Measurements from ENCODE around the gene PRSS50. TPM values are rescaled to one million over a fixed set of nuclear protein-coding genes. Genes with fewer than 3 reads are reported as not detected.

Gene PRSS50
- total RNA-seq, 1 donor from 2014 or later, result not detected

DNA sequence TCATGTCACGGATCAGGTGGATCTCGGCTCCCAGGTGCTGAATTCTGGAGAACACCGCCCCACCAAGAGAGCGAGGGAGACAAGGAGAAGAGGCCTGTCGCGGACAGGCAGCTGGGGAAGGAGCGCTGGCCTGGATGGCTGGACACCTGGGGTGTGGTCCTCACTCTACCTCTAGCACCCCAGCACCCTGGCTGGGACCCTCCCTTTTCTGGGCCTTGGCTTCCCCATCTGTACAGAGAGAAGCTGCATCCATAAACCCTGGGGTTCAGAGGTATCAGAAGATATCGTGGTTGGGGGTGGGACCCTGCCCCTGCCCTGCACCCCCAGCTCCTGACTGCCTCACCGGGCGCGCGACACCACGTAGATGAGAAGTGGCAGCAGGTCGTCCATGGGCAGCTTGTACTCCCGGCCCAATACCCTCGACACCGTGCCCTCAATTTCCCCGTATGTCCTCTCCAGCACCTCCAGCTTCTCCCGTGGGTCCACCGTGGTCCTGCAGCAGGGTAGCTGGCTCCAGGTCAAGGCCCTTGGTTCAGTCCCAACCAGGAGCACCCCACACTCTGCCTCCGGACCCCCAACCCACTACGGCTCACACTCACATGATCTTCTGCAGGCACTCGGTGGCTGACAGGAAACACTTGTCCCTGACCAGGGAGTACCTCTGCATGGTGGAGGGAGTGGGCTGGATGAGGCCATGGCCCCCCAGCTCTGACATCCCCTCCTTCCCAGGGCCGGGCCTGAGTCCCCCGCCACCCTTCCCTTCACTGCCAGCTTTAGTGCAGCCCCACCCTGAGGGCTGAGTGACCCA, 45.9 kb downstream of the PRSS50 start:
- intact Hi-C loops (cut with micrococcal nuclease), result no loop called here

DNA sequence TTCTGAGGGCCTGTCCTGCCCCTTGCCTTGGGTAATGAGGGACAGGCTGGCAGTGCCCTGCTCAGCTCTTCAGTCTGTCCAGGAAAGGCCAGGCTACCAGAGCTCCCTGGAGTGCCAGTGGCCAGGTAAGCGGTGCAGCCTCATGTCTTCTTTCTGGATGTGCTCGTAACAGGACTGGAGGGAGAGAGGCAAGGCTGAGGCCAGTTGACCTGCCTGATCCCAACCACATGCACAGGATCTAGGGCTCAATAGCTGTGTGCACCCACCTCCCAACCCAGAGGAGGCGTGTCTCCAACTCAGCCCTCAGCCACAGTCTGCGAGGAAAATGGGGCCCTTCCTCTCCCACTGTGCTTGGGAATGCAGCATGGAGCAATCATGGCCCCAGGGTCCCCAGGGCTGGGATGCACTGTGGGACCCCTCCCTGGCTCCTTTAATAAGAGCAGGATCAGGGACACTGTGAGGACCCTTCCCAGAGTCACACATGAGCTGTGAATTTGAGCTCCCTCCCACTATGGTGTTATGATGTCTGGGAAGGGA, 46.7 kb downstream of the PRSS50 start:
- intact Hi-C loops (cut with micrococcal nuclease), result no loop called here

DNA sequence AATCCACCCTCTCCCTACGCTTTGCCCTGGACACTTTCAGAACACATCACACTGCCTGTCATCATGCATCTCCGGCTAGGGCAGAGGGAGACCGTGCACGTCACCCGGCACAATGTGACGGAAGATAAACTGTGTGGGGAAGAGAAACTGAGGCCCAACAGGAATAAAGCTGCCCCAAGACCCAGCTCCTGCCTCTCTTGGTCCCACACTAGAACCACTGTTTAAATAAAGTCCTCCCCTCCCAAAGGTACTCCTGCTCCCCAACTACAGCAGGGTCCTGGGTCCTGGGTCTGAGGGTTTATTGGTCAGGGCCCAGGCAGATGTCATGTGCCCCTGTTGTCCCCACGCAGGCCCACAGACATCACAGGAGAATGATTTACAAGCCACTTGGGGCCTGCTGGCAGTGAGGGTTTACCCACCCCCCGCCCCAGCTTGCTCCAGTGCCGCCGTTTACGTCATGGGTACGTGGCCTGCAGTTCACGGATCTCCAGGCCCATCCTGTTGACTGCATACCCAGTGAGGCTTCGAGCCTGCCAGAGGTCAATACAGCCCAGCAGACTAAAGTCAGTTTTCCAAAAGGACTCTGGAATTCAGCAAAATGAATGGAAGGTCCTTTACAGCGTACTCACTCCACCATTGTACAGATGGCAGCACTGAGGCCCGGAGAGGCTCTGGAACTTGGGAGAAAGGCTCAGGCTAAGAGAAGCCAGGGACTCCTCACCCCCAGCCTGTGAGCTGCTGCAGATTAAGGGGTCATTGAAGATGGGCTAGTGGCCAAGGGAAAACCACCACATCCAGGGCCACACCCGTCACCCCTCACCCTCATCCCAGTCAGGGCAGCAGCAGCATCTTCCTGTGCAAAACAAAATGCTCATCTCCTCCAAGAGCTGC, 47.4 kb downstream of the PRSS50 start:
- intact Hi-C loops (cut with micrococcal nuclease), result no loop called here

DNA sequence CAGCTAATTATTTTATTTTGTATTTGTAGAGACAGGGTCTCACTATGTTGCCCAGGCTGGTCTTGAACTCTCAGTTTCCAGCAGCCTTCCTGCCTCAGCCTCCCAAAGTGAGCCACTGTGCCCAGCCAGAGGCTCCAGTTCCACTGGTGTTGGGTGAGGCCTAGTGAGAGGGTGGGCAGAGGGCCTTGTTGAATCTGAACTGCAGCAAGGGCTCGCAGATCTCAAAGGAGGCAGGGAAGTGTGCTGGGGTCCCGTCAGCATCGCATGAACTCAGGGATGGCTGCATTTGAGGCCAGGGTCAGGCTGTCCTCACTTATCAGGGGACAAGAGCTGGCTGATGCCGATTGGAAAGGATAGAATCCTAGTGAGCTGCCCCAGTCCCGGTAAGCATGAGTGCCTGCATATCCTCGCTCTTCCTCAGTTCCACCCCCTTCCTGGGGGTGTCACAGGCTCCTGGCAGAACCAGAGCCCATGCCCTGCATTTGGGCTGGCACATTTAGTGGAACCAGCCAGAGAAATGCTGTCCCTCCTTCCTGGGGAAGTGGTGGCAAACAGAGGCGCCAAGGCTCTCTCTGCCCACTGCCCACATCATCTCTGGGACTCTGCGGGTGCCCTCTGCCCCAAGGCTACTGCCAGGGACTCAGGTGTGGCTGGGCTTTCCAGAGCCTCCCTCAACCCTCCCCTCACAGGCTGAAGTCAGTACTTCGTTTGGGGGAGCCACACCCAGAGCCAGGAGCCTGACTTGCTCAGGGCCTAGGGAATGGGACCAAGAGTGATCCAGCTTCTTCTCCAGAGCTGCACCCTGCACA, 48.3 kb downstream of the PRSS50 start:
- intact Hi-C loops (cut with micrococcal nuclease), result no loop called here

DNA sequence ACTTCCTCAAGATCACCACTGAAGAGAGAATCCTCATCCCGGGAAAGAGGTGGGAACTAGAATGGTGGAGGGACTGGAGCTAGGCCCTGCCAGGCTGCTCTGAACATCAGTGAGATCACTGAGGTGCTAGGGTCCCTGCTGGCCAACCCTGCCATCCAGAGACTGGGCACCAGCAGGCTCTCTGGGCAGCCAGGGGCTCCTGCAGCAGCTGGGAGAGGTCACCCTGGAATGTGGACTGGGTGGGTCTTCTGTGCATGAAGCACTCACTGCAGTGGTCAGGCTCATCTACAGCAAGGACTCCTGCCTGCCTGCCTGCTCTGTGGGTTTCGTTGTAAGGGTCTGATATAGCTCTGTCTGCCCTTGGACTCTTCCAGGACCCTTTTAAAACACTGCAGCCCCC, 49.1 kb downstream of the PRSS50 start:
- intact Hi-C loops (cut with micrococcal nuclease), result no loop called here

DNA sequence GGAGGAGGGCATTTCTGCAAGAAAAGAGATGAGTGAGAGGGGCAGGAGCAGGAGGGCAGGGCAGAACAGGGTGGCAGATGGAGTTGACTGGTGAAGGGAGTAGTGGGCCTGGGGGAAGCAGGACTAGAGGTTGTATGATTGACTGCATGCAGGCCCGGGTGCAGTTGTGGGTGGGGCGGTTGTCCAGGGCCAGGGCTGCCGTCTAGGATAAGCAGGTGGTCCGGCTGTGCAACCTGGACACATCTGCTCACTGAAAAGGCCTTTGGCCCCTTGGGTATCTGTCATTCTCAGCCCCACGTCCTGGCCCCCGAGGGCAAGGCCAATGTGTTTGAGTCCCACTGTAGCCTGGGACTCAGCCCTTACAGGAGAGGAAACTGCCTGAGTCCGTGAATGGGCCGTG, 49.6 kb downstream of the PRSS50 start:
- intact Hi-C loops (cut with micrococcal nuclease), result no loop called here

DNA sequence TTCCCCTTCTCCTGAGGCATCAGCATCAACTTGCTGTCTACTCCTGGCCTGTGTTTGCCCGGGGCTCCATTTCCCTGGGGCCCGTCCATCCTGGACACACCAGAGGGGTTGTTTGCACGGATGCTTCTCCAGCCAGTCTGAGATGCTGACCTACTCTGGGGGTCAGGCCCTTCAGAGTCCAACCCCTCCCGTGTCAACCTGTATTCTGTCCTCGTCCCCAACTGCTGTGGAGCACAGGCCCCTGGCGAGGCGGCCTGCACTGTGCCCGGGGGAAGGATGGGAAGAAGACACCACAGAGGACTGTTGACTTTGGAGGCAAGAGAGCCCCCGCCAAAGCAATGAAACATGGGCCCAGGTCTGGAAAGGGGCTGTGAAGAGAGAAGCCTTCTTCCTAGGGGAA, 50.0 kb downstream of the PRSS50 start:
- intact Hi-C loops (cut with micrococcal nuclease), result no loop called here

DNA sequence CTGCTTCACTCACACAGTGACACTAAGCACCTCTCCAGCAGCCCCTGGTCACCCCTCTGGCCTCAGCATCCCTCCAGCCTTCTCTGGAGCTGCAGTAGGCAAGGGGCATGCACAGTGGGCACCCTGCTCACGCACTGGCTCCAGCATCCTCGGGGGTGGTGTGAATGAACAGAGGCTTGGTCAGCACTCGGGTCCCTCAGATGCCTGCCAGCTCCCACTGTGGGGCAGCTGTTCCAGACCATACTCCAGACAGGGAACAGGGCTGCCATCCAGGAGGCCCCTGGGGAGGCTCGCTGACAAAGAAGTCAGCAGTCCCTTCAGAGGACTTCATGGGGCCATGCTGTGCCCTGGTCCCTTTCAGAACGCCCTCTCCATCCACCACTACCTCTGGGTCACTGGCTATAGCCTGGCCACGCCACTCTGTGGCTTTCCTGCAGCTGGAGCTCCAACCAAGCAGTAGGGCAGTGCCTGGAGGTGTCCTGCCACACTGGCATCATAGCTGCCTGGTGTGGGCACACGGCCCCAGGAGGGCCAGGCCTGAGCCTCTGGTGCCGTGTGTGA, 50.5 kb downstream of the PRSS50 start:
- intact Hi-C loops (cut with micrococcal nuclease), result no loop called here

DNA sequence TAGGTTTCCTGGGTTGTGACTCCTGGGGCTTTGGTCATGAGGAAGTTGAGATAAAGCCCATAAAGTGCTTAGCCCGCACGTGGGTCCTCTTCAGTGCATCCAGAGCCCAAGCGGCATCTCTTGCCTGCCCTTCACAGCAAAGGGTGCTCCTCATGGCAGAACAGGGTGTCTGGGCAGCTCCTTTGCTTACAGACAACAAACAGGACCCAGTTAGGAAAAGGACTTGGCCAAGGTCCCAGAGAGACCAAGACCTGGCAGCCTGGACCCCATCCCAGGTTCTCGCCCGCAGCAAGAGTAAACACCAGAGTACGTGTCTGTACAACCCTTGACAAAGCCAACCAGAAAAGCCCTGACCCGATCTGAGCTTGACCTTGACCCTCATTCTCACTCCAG, 51.2 kb downstream of the PRSS50 start:
- intact Hi-C loops (cut with micrococcal nuclease), result no loop called here

DNA sequence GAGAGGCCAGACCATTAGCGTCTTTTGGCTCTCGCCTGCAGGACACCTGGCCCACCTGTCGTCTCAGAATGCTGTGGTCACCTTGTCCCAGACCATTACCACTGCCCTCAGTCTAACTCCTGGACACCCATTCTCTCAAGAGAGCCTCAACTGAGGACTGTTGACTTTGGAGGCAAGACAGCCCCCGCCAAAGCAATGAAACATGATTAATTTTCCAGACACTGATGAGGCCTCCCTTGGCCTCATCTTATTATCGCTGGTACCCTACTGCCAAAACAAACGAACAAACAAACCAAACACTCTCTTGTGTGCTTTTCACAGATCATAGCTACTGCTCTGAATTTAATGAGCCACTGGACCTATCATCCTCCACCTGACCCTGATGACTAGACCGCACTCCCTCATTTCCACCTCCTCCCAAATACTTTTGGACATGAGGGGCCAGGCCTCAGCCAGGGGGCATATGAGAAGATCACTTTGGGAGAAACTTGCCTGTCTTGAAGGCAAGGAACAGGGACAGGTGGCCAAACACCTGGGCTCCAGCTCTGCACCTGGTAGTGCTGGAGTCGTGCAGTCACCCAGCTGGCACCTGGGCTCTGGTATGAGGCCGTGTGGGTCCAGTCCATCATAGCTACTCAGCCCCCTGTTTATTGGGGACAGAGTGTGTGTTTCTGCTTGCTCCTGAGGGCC, 51.8 kb downstream of the PRSS50 start:
- intact Hi-C loops (cut with micrococcal nuclease), result no loop called here

DNA sequence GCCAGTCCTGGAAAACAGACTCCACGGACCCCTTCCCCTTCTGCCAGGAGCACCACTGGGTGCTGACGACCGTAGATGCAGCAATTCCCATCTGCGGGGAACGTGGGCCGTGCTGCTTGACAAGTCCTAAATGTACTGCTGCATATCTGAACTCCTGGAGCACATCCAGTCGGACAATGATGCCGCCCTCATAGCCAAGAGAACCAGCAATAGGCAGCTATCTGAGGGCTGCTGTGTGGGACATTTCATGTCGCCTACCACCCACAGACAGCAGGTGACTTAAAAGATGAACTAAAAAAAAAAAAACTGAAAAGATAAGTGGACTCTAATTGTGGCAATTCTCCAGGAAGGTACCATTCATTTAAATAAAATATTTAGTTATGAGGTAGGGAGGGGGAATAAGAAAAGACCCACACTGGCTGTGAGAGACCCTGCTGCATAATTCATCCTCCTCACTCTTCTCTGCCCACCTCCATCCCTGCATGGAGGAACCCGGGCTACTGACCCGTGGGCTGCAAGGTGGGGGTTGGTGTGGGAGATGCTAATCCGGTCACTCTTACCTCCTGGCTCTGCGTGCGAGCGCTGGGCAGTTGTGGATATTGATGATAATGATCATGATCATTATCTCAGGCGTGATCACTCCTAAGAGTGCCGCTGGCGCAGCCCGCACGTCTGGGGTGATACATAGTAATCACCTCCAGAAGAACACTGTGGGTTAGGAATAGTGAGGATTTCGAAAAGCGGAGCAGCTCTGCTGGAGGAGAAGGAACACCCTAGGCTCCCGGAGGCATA, 52.5 kb downstream of the PRSS50 start:
- intact Hi-C loops (cut with micrococcal nuclease), result no loop called here

DNA sequence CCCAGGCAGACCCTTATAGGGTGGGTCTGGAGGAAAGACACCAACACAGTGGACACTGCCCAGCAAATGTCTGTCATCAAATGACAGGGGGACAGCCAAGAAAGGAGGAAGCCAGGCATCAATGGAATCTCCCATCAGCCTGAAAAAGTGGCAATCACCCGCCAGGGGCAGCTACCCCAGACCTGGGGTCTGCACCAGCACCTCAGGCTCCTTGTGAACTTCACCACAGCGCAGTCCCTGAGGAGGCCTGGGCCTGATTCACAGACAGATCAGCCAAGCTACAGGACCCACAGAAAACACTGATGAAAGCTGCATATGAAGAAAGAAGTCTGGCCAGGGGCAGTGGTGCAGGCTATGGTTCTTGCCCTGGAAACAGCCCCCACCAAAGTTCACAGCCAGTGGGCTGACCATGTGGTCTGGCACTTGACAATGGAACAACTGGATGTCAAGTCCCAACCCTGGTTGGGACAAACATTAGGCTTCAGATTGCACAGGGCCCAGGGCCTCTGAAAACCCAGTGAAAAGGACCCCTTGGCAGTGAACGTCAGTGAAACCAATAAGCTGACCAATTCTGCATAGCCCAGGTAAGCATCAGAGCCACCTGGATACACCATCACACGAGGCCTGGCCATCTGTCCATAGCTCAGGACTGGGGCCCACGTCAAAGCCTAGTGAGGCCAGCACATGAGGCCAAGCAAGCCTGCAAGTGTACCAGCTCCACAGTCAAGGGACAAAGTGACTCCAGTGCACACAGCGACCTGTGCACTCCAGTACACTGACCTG, 53.3 kb downstream of the PRSS50 start:
- intact Hi-C loops (cut with micrococcal nuclease), result no loop called here

DNA sequence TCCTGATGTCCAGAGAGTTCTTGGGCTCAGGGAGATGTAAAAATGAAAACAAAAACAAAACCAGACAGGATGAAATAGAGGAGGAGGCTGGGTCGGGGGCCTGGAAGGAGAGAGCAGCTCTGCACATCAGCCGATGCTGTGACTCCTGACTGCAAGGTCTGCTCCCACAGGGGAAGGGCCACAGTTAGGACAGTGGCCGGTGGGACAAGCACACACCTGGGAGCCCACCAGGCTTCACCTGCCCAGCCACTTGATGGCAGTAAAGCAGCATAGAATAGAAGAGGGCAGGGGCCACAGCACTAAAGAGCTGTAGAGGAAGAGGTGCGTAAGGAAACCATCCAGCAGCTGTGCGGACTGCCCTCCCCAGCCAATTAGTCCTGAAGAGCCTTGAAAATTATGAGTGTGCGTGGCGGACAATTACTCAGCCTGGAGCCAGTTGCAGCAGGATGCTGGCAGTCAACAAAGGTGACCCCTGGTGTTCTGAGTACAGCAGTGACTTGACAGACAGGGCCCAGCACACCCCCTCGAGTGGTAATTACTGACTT, 54.0 kb downstream of the PRSS50 start:
- intact Hi-C loops (cut with micrococcal nuclease), result no loop called here

DNA sequence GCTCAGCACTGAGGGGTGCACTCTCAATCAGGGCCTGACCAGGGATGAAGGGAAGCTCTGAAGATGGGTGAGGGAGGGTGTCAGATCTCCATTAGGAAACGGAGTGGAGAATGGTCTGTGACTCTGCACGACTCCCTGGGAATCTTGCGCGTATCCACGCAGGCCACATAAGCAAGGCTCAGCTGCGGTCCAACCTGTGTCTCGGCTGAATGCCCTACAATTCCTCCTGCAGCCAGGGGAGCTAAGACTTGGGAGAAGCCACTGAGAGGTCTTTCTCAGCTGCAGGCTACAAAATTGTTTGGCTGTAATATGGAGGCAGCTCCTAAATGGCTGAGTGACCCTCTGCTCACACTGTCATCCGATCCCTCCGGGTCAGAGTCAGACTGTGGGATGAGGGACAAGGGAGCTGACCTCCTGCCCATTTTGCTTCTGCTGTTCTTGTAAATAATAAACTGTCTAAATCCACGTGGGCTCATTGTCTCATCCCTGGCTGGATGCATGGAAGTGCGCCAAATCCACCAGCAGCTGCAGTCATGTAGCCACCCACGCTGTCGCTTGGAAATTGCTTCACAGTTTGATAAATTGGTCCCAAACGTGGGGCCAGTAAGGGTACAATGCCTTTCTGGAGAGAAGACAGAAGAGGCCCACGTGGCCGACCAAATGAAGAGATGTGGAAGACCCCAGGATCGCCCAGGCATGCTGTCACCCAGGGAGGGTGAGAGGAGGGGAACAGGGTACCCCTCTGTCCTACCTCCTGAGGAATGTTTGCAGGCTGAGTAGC, 54.7 kb downstream of the PRSS50 start:
- intact Hi-C loops (cut with micrococcal nuclease), result no loop called here

Measured in T-helper 2 cell treated with Interferon-gamma antibody and Interleukin-4, amounts not matched to agents 100 ng/mL and 5 ng/mL, for 36 hours (primary cell).